ENCODE data around the gene HLCS.

- TF ChIP-seq ZNF274 (IDR thresholded peaks at IDR 0.05; ENCODE audit: low read depth, low read length) (no peak), YY1 (IDR thresholded peaks at IDR 0.05; ENCODE audit: insufficient read depth, insufficient read length) (no peak)
These were observed 216.4 kb downstream of the HLCS start for GRCh38 chr21:36749935-36750575.

Data from NT2/D1 (cell line).